ENCODE data around the gene TRPT1. TPM values are rescaled to one million over a fixed set of nuclear protein-coding genes. Genes with fewer than 3 reads are reported as not detected.

The TRPT1 gene
- total RNA-seq, 2 experiments from 2014 or later, result 11.3 to 11.5 TPM

DNA sequence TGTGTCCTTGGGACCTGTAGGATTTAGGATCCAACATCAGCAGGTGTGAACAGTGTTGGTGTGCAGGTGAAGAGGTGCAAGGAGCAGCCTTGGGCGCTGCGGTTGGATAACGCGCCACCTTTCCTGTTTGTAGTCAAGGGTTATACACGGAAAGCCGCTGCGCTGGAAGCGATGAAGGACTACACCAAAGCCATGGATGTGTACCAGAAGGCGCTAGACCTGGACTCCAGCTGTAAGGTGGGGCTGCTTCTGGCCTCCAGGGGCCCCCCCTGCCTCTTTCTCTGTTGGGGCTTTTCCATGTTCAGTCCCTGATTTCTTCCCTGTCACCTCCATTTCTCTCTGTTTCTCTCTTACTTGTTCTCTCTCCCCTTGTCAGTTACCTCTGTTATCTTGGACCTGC, 23.0 kb downstream of the TRPT1 start:
- Histone ChIP-seq H3K27ac (ENCODE audit: low read depth in 1 of 2, low read length in 2 of 2) (no peak overlapping the region), H3K4me3 (ENCODE audit: low read length) (no peak overlapping the region), H3K36me3 (ENCODE audit: insufficient read depth, low read length) (peaks cover 53% of the 10 kb centered on the region), H3K9me3 (ENCODE audit: control insufficient read depth in 1 of 2, insufficient read depth in 1 of 2, low read length in 2 of 2) (no peaks in the 10 kb centered on the region), H3K4me1 (ENCODE audit: insufficient read depth, low read length) (peaks cover 34% of the 10 kb centered on the region), H3K27me3 (ENCODE audit: control insufficient read depth in 1 of 2, insufficient read depth in 2 of 2, low read length in 2 of 2) (no peaks in the 10 kb centered on the region)
- peaks cover 40% of the 10 kb centered on the region for H3K4me1 Mint-ChIP-seq (ENCODE audit: low read depth)
- intact Hi-C loops (cut with DNase I, micrococcal nuclease), result loop anchor here in 1 of 2 experiments (5.0 kb wide), 1 partner anchor 449 kb away; no protein-coding TSS in a partner anchor
- no peak for ATAC-seq (ENCODE audit: poor library complexity)
- H3K27ac Mint-ChIP-seq, result no peak overlapping the region
- TF ChIP-seq, protein P1, sequence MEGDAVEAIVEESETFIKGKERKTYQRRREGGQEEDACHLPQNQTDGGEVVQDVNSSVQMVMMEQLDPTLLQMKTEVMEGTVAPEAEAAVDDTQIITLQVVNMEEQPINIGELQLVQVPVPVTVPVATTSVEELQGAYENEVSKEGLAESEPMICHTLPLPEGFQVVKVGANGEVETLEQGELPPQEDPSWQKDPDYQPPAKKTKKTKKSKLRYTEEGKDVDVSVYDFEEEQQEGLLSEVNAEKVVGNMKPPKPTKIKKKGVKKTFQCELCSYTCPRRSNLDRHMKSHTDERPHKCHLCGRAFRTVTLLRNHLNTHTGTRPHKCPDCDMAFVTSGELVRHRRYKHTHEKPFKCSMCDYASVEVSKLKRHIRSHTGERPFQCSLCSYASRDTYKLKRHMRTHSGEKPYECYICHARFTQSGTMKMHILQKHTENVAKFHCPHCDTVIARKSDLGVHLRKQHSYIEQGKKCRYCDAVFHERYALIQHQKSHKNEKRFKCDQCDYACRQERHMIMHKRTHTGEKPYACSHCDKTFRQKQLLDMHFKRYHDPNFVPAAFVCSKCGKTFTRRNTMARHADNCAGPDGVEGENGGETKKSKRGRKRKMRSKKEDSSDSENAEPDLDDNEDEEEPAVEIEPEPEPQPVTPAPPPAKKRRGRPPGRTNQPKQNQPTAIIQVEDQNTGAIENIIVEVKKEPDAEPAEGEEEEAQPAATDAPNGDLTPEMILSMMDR (IDR thresholded peaks at IDR 0.05), result no peak
- no peak overlapping the region for H3K4me3 Mint-ChIP-seq
- no peaks in the 10 kb centered on the region for H3K27me3 Mint-ChIP-seq
- no peak for DNase-seq
- CTCF ChIA-PET, result interaction anchor here (2.0 to 5.1 kb wide), 3 partner anchors 43 to 202 kb away, joined by 5 to 56 read pairs (median 15); partner anchors contain the start of genes PLCB3 and PPP1R14B
- POLR2A ChIA-PET, result interaction anchor here (1.2 to 6.4 kb wide), 2 partner anchors 44 to 67 kb away, joined by 3 to 108 read pairs; partner anchors contain the start of gene PPP1R14B
- peaks cover 78% of the 10 kb centered on the region for H3K36me3 Mint-ChIP-seq (ENCODE audit: low read depth)
- no peaks in the 10 kb centered on the region for H3K9me3 Mint-ChIP-seq

DNA sequence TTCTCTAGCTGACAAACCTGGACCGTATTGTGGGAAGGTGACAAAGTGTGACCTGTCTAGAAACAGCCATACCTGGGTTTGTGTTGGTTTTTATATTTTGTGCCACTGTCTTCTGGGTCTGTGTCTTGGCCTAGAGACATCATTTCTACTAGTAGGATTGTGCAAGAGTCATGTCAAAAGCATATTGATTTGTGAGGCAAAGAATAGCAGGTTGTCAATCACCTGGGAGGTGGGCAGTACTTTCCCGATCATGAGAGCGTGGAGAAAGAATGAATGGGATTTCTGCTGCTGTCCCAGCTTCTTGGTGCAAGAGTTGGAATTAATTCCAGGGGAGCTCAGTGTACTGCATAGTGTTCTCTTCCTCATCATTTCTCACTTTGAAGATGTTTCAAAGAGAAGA, 24.4 kb downstream of the TRPT1 start:
- no peak overlapping the region for H3K4me3 ChIP-seq (ENCODE audit: low read length)
- peaks cover 67% of the 10 kb centered on the region for H3K36me3 ChIP-seq (ENCODE audit: insufficient read depth, low read length)
- DNase-seq (no peak), ATAC-seq (ENCODE audit: poor library complexity) (no peak)
- peaks cover 26% of the 10 kb centered on the region for H3K4me1 ChIP-seq (ENCODE audit: insufficient read depth, low read length)
- H3K27ac ChIP-seq (ENCODE audit: low read depth in 1 of 2, low read length in 2 of 2), result no peak overlapping the region
- H3K27me3 ChIP-seq (ENCODE audit: control insufficient read depth in 1 of 2, insufficient read depth in 2 of 2, low read length in 2 of 2), result no peaks in the 10 kb centered on the region
- intact Hi-C loops (cut with DNase I, micrococcal nuclease), result loop anchor here in 1 of 2 experiments (5.0 kb wide), 1 partner anchor 451 kb away; no protein-coding TSS in a partner anchor
- H3K4me3 Mint-ChIP-seq, result no peak overlapping the region
- H3K27ac Mint-ChIP-seq, result no peak overlapping the region
- no peaks in the 10 kb centered on the region for H3K9me3 Mint-ChIP-seq
- H3K27me3 Mint-ChIP-seq, result no peaks in the 10 kb centered on the region
- TF ChIP-seq, protein P1 (IDR thresholded peaks at IDR 0.05), result no peak
- H3K4me1 Mint-ChIP-seq (ENCODE audit: low read depth), result peaks cover 27% of the 10 kb centered on the region
- ChIA-PET POLR2A (no interaction called here), CTCF (interaction anchor here (0.6 to 1.3 kb wide), 4 partner anchors 15 to 1433 kb away, joined by 3 to 4 read pairs (median 4); partner anchors contain the start of gene STIP1)
- peaks cover 78% of the 10 kb centered on the region for H3K36me3 Mint-ChIP-seq (ENCODE audit: low read depth)
- H3K9me3 ChIP-seq (ENCODE audit: control insufficient read depth in 1 of 2, insufficient read depth in 1 of 2, low read length in 2 of 2), result no peaks in the 10 kb centered on the region

DNA sequence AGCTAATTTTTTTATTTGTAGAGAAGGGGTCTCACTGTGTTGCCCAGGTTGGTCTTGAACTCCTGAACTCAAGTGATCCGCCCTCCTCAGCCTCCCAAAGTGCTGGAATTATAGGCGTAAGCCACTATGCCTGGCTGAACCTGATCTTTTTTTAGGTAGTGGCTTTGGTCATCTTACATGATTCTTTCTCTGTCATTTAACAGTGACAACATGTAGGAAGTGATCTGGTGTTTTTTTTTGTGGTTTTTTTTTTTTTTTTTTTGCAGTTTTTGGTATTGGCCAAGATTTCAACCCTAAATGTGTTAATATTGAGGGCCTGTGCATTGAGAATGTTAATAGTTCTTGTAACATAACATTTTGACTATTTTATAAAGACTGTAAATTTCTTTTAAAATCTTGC, 27.5 kb downstream of the TRPT1 start:
- Mint-ChIP-seq H3K4me1 (ENCODE audit: low read depth) (peaks cover 4% of the 10 kb centered on the region), H3K4me3 (no peak overlapping the region), H3K36me3 (ENCODE audit: low read depth) (peaks cover 91% of the 10 kb centered on the region), H3K27ac (no peak overlapping the region), H3K27me3 (no peaks in the 10 kb centered on the region), H3K9me3 (no peaks in the 10 kb centered on the region)
- ATAC-seq (ENCODE audit: poor library complexity) (no peak), DNase-seq (no peak)
- H3K4me1 ChIP-seq (ENCODE audit: insufficient read depth, low read length), result no peaks in the 10 kb centered on the region
- no peaks in the 10 kb centered on the region for H3K9me3 ChIP-seq (ENCODE audit: control insufficient read depth in 1 of 2, insufficient read depth in 1 of 2, low read length in 2 of 2)
- H3K36me3 ChIP-seq (ENCODE audit: insufficient read depth, low read length), result peaks cover 89% of the 10 kb centered on the region
- CTCF ChIA-PET, result no interaction called here
- no peaks in the 10 kb centered on the region for H3K27me3 ChIP-seq (ENCODE audit: control insufficient read depth in 1 of 2, insufficient read depth in 2 of 2, low read length in 2 of 2)
- no peak overlapping the region for H3K4me3 ChIP-seq (ENCODE audit: low read length)
- POLR2A ChIA-PET, result no interaction called here
- TF ChIP-seq, protein P1 (IDR thresholded peaks at IDR 0.05), result no peak
- no peak overlapping the region for H3K27ac ChIP-seq (ENCODE audit: low read depth in 1 of 2, low read length in 2 of 2)
- intact Hi-C loops (cut with DNase I, micrococcal nuclease), result no loop called here
